ENCODE results near the gene INTS1.

The INTS1 gene

DNA sequence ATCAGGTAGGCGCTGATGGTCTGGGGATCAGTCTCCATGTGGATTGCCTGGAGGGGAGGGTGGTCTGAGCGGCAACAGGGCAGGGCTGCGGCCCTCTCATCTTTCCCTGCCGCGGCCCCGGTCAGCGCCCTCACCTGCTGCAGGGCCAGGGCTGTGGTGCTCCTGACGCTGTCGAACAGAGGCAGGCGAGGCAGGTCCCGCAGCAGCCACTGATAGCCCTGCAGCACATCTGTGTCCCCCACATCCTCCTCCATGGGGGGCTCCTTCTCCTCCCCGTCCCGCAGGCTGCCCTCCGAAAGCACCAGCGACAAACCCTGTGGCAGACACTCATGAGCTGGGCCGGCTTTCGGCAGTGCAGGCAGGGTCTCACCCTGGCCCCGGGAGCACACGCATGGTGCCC, 19.0 kb downstream of the INTS1 start:
- Histone ChIP-seq H2AFZ (ENCODE audit: low read length) (no peak overlapping the region), H3K4me1 (ENCODE audit: low read length) (no peaks in the 10 kb centered on the region), H3K9me3 (replicated peaks; ENCODE audit: insufficient read depth, low read length) (no peaks in the 10 kb centered on the region), H3K36me3 (replicated peaks; ENCODE audit: insufficient read depth, low read length) (no peaks in the 10 kb centered on the region), H3K4me2 (ENCODE audit: low read depth, low read length) (no peak overlapping the region), H3K27me3 (replicated peaks; ENCODE audit: insufficient read depth, low read length) (no peaks in the 10 kb centered on the region), H4K20me1 (ENCODE audit: insufficient read depth, low read length) (no peaks in the 10 kb centered on the region), H3K9me2 (replicated peaks; ENCODE audit: insufficient read depth, low read length) (no peaks in the 10 kb centered on the region), H3K4me3 (ENCODE audit: low read length) (no peak overlapping the region), H3K79me2 (ENCODE audit: low read length) (no peaks in the 10 kb centered on the region), H3K9ac (ENCODE audit: low read length) (no peak overlapping the region), H3K27ac (ENCODE audit: low read length) (no peak overlapping the region), H3F3A (ENCODE audit: insufficient read depth, low read length) (no peaks in the 10 kb centered on the region)
- TF ChIP-seq EZH2phosphoT487 (IDR thresholded peaks at IDR 0.05; ENCODE audit: low read length) (no peak), EZH2 (optimal IDR thresholded peaks at IDR 0.05; ENCODE audit: low read depth, low read length) (no peak)
- TF ChIP-seq, protein P1, sequence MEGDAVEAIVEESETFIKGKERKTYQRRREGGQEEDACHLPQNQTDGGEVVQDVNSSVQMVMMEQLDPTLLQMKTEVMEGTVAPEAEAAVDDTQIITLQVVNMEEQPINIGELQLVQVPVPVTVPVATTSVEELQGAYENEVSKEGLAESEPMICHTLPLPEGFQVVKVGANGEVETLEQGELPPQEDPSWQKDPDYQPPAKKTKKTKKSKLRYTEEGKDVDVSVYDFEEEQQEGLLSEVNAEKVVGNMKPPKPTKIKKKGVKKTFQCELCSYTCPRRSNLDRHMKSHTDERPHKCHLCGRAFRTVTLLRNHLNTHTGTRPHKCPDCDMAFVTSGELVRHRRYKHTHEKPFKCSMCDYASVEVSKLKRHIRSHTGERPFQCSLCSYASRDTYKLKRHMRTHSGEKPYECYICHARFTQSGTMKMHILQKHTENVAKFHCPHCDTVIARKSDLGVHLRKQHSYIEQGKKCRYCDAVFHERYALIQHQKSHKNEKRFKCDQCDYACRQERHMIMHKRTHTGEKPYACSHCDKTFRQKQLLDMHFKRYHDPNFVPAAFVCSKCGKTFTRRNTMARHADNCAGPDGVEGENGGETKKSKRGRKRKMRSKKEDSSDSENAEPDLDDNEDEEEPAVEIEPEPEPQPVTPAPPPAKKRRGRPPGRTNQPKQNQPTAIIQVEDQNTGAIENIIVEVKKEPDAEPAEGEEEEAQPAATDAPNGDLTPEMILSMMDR (IDR thresholded peaks at IDR 0.05; ENCODE audit: low read length): no peak
- no peak for DNase-seq

DNA sequence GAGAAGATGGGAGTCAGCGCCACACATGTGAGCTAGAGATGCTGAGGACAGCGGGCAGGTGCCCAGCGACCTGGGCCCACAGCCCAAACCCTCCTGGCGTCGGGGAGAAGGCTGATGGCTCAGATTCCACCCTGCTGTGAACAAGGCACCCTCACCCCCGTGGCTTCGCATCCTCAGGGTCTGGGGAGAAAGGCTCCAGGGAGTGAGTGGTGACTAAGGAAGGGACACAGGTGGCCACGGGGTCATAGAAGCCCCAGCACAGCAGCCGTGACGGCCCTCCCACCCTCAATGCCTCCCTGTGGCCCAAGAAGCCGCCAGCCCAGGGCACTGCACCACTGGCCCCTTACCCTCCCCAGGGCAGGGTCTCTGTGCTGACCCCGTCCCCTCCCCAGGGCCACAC, 19.6 kb downstream of the INTS1 start:
- no peak overlapping the region for H3K9ac ChIP-seq (ENCODE audit: low read length)
- no peaks in the 10 kb centered on the region for H3K36me3 ChIP-seq (replicated peaks; ENCODE audit: insufficient read depth, low read length)
- H2AFZ ChIP-seq (ENCODE audit: low read length): no peak overlapping the region
- DNase-seq: no peak
- no peak for TF ChIP-seq EZH2 (optimal IDR thresholded peaks at IDR 0.05; ENCODE audit: low read depth, low read length)
- no peak for TF ChIP-seq EZH2phosphoT487 (IDR thresholded peaks at IDR 0.05; ENCODE audit: low read length)
- TF ChIP-seq, protein P1 (IDR thresholded peaks at IDR 0.05; ENCODE audit: low read length): no peak
- H3K79me2 ChIP-seq (ENCODE audit: low read length): no peaks in the 10 kb centered on the region
- H3K27me3 ChIP-seq (replicated peaks; ENCODE audit: insufficient read depth, low read length): no peaks in the 10 kb centered on the region
- no peaks in the 10 kb centered on the region for H3F3A ChIP-seq (ENCODE audit: insufficient read depth, low read length)
- H3K4me2 ChIP-seq (ENCODE audit: low read depth, low read length): no peak overlapping the region
- H3K4me3 ChIP-seq (ENCODE audit: low read length): no peak overlapping the region
- no peaks in the 10 kb centered on the region for H3K9me2 ChIP-seq (replicated peaks; ENCODE audit: insufficient read depth, low read length)
- no peaks in the 10 kb centered on the region for H3K9me3 ChIP-seq (replicated peaks; ENCODE audit: insufficient read depth, low read length)
- no peak overlapping the region for H3K27ac ChIP-seq (ENCODE audit: low read length)
- H3K4me1 ChIP-seq (ENCODE audit: low read length): no peaks in the 10 kb centered on the region
- no peaks in the 10 kb centered on the region for H4K20me1 ChIP-seq (ENCODE audit: insufficient read depth, low read length)

DNA sequence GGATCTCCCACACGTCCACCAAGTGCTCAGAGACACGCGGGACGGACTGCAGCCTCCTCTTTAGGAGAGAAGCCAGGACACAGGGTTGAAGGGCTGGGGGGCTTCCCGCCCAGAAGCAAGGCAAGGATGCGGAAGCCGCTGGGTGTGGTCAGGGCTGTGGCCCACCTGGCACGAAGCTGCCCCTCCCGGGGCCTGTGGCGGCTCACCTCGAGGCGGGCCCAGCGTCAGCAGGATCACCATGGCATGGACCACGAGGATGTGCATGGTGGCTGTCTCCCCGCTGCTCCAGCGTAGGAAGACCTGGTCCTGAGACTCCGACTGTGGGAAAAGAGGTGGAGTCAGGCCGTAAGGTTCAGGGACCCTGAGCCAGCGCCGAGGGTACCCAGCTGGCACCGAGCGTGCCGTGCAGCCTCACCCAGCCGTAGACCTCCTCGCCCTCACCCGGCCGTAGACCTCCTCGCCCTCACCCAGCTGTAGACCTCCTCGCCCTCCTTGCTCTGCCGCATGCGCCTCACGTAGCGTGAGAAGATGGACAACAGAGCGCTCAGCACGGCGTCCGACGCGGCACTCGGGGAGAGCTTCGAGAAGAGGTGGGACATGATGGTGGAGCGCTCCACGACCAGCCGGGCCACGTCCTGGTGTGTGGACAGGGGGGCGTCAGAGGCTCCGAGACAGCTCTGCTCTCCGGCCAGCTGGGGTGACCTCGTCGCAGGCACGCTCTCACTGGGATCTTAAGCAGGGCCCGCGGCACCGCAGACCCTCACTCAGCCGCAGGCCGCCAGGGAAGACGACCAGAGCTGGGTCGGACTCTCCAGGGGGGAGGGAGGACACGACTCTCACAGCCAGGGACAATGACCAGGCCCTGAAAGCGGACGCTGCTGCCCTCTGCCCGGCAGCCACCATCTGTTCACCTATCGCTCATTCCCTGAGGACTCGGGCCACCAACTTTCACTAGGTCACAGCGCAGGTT, 20.4 kb downstream of the INTS1 start:
- Histone ChIP-seq H3K4me3 (ENCODE audit: low read length) (no peak overlapping the region), H3K9me2 (replicated peaks; ENCODE audit: insufficient read depth, low read length) (no peaks in the 10 kb centered on the region), H4K20me1 (ENCODE audit: insufficient read depth, low read length) (no peaks in the 10 kb centered on the region), H3K9me3 (replicated peaks; ENCODE audit: insufficient read depth, low read length) (no peaks in the 10 kb centered on the region), H3K9ac (ENCODE audit: low read length) (no peak overlapping the region), H3K4me2 (ENCODE audit: low read depth, low read length) (no peak overlapping the region), H3K27me3 (replicated peaks; ENCODE audit: insufficient read depth, low read length) (no peaks in the 10 kb centered on the region), H3K79me2 (ENCODE audit: low read length) (no peaks in the 10 kb centered on the region), H3K4me1 (ENCODE audit: low read length) (no peaks in the 10 kb centered on the region), H2AFZ (ENCODE audit: low read length) (no peak overlapping the region), H3K27ac (ENCODE audit: low read length) (no peak overlapping the region), H3K36me3 (replicated peaks; ENCODE audit: insufficient read depth, low read length) (no peaks in the 10 kb centered on the region), H3F3A (ENCODE audit: insufficient read depth, low read length) (no peaks in the 10 kb centered on the region)
- TF ChIP-seq EZH2phosphoT487 (IDR thresholded peaks at IDR 0.05; ENCODE audit: low read length) (no peak), EZH2 (optimal IDR thresholded peaks at IDR 0.05; ENCODE audit: low read depth, low read length) (no peak)
- TF ChIP-seq, protein P1 (IDR thresholded peaks at IDR 0.05; ENCODE audit: low read length): no peak
- DNase-seq: no peak

Measured in MM.1S (cell line).